ENCODE data around the gene CYREN.
"Not testable (repeated sequence)": the region's sequence is repeated elsewhere in the genome, so short reads cannot be mapped to it uniquely, and the experiment has no call there.

CYREN gene

GRCh38 chr7:135177028-135177696 lies 6.7 kb upstream of the CYREN start:
- DNase-seq (ENCODE audit: low spot score): no peak

DNA sequence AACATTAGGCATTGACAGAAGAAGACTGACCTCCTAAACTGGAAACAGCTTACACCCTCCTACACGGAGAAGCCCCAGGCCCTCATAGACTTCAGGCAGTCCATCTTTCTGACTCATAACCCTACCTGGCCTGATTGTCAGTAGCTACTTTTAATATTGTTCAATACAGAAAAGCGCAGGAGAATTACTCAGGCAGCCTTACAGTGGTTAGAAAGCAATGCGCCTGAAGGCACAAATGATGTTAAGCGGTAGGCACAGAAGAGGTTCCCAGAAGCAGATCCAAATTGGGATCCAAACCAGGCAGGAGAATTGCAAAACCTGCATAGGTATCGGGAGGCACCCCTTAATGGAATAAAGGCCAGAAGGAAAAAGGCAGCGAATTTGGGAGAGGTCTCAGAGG lies 5.4 kb upstream of the CYREN start:
- DNase-seq (ENCODE audit: low spot score): no peak

DNA sequence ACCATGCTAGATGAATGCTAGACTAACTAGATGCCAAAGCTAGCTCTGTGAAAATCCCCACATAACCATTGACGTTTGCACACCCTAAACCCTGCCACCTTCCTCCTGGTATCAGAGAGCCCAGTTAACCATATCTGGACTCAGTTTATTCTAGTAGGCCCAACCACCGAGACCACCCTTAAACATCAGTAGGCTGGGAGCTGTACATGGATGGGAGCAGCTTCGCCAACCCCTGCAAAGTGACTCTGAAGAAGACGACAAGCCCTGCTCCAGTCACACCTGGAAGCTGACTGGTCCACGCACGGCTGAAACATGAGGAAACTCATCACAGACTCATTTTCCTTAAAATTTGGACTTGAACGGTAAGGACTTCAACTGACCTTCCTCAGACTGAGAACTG lies 4.4 kb upstream of the CYREN start:
- DNase-seq (ENCODE audit: low spot score): no peak

DNA sequence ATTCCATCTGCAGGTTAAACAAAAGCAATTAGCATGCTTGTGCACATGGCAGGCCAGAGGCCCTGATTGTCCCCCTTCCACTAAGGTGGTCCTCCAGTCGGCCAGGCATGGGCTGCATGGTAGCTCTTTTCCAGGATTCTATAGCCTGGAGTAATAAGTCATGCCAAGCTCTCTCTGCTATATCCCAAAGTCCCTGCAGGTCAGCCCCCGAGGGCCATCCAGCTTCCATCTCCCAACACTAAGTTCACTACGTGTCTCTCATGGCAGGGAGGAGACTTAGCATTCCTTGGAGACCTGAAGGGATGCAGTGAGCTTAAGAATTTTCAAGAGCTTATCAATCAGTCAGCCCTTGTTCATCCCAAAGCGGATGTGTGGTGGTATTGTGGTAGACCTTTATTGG lies 3.4 kb upstream of the CYREN start:
- not testable (repeated sequence) for DNase-seq (ENCODE audit: low spot score)

- DNase-seq (ENCODE audit: low spot score): not testable (repeated sequence)
These were observed 1.2 kb upstream of the CYREN start for GRCh38 chr7:135171581-135172291.

- DNase-seq (ENCODE audit: low spot score): not testable (repeated sequence)
These were observed 533 bp upstream of the CYREN start for GRCh38 chr7:135170998-135171481.

- peak; percentile 42 for DNase-seq (ENCODE audit: low spot score)
These were observed 588 bp downstream of the CYREN start for GRCh38 chr7:135169964-135170273.

GRCh38 chr7:135169141-135169963 lies 1.2 kb downstream of the CYREN start:
- peak; percentile 86 for DNase-seq (ENCODE audit: low spot score)

- DNase-seq (ENCODE audit: low spot score): no peak
These were observed 1.9 kb downstream of the CYREN start for GRCh38 chr7:135168489-135169140.

GRCh38 chr7:135168001-135168400 lies 2.5 kb downstream of the CYREN start:
- peak; percentile 34 for DNase-seq (ENCODE audit: low spot score)

- DNase-seq (ENCODE audit: low spot score): no peak
These were observed 3.1 kb downstream of the CYREN start for GRCh38 chr7:135167365-135167917.

- DNase-seq (ENCODE audit: low spot score): no peak
These were observed 4.0 kb downstream of the CYREN start for GRCh38 chr7:135166338-135166990.

DNA sequence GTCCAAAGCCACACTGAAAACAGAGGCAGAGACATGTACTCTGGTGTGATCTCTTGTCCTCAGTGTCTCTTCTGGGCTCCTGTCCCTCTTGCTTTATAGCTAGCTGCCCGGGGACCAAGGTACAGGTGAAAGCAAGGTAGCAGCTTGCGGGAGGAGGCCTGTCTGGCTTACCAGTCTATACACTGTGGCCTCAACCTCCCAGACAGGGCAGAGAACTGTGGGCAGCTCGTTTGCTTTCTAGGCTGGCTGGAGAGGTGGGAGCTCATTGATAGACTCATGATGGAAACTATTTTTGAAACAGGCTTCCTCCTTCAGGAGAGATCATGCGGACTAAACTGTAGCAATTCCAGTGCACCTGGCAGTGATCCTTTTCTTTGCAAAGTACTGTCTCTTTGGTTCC lies 4.6 kb downstream of the CYREN start:
- DNase-seq (ENCODE audit: low spot score): no peak

DNA sequence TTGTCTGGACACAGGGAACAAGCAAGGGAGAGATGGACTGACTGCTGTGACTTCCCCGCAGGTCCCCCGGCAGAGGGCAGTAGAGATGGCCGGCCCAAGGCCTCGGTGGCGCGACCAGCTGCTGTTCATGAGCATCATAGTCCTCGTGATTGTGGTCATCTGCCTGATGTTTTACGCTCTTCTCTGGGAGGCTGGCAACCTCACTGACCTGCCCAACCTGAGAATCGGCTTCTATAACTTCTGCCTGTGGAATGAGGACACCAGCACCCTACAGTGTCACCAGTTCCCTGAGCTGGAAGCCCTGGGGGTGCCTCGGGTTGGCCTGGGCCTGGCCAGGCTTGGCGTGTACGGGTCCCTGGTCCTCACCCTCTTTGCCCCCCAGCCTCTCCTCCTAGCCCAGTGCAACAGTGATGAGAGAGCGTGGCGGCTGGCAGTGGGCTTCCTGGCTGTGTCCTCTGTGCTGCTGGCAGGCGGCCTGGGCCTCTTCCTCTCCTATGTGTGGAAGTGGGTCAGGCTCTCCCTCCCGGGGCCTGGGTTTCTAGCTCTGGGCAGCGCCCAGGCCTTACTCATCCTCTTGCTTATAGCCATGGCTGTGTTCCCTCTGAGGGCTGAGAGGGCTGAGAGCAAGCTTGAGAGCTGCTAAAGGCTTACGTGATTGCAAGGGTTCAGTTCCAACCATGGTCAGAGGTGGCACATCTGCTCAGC lies 6.0 kb downstream of the CYREN start:
- DNase-seq (ENCODE audit: low spot score): no peak

- no peak for DNase-seq (ENCODE audit: low spot score)
These were observed 8.0 kb downstream of the CYREN start for GRCh38 chr7:135162382-135163001.

- no peak for DNase-seq (ENCODE audit: low spot score)
These were observed 8.8 kb downstream of the CYREN start for GRCh38 chr7:135161669-135162068.

- no peak for DNase-seq (ENCODE audit: low spot score)
These were observed 9.5 kb downstream of the CYREN start for GRCh38 chr7:135160858-135161653.

DNA sequence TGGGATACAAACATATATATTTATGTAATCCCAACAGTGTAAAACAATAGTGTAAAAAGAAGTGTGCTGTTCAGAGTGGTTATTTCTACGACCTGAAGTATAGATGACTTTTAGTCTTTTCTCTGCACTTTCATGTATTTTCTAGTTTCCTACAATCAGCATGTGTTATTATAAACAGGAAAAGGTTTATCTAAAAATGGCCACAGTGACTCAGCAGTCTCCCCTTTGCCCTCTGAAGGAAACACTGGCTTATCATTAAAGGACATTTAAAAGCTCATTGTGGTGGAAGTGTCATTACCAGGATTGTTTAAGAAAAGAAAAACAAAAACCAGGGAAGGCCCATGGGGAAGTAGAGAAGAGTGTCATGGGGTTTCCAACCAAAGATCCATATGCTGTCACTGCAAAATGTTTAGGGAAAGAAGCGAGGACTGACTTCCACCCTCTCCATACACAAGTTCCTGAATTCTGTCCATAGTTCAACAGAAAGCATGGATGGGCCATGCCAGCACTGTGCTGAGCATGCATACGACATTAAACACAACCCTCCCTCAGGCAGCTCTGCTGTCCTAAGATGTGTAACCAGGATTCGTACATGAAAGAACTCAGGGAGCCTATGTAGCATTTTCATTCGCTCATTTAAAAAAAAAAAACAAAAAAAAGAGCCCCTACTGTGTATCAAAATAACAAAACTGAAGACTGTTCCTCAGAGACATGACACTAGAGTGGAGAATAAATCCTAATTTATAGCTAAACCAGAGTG lies 10.2 kb downstream of the CYREN start:
- DNase-seq (ENCODE audit: low spot score): no peak
